Measurements from ENCODE around the gene P2RX1.

DNA sequence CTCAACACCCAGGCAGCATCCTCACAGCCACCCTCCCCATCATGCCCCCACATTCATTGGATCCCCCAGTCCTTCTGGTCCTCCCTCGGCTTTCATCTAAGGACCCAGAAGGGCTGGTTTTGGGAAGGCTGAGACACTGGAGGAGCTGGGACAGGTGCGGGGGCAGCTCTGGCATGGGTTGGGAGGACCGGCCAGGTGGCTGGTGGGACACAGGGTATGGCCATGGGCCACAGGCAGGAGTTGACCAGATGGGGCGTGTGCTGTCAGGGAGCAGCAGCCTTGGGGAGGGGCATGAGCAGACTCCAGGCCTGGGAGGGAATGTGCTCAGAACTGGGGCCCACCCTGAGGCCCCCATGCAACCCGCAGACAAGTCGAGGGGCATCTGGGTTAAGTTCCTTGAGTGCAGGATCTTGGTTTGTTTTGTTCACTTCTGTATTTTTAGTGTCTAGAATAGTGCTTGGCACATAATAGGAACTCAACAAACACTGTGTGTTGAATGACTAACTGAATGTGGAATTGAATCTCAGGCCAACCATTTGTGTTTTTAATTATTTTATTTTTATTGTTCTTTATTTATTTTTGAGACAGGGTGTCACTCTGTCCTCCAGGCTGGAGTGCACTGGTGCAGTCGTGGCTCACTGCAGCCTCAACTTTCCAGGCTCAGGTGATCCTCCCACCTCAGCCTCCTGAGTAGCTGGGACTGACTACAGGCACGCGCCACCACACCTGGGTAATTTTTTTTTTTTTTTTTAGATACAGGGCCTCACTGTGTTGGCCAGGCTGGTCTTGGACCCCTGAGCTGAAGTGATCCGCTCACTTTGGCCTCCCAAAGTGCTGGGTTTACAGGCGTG is 5.6 kb downstream of the P2RX1 start:
- TF ChIP-seq, protein P1, sequence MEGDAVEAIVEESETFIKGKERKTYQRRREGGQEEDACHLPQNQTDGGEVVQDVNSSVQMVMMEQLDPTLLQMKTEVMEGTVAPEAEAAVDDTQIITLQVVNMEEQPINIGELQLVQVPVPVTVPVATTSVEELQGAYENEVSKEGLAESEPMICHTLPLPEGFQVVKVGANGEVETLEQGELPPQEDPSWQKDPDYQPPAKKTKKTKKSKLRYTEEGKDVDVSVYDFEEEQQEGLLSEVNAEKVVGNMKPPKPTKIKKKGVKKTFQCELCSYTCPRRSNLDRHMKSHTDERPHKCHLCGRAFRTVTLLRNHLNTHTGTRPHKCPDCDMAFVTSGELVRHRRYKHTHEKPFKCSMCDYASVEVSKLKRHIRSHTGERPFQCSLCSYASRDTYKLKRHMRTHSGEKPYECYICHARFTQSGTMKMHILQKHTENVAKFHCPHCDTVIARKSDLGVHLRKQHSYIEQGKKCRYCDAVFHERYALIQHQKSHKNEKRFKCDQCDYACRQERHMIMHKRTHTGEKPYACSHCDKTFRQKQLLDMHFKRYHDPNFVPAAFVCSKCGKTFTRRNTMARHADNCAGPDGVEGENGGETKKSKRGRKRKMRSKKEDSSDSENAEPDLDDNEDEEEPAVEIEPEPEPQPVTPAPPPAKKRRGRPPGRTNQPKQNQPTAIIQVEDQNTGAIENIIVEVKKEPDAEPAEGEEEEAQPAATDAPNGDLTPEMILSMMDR (conservative IDR thresholded peaks at IDR 0.05), result no peak
- TF ChIP-seq EZH2 (IDR thresholded peaks at IDR 0.05; ENCODE audit: low read depth), result no peak

All from PC-9 (cell line).